SK-N-MC (cell line): Measurements from ENCODE around the gene LAMC1.

Experiments
- EZH2 ChIP-seq: fragments of 200-600 bp; sonication (generic); IDR thresholded peaks from one replicate; pipeline ENCODE4 v1.6.1; 2017; ENCODE audit warnings: antibody characterized with exemption
- FOXP2 ChIP-seq: optimal IDR thresholded peaks from 2 replicates; pipeline ENCODE3; 2011; ENCODE audit warnings: mild to moderate bottlenecking, moderate library complexity; ENCODE audit not compliant: insufficient read depth; ENCODE audit errors: extremely low read length, control extremely low read depth
- POLR2AphosphoS5 ChIP-seq: IDR thresholded peaks from 2 replicates; pipeline ENCODE4 v1.6.1; 2012; ENCODE audit warnings: mild to moderate bottlenecking, low read depth, low read length, borderline replicate concordance

DNA sequence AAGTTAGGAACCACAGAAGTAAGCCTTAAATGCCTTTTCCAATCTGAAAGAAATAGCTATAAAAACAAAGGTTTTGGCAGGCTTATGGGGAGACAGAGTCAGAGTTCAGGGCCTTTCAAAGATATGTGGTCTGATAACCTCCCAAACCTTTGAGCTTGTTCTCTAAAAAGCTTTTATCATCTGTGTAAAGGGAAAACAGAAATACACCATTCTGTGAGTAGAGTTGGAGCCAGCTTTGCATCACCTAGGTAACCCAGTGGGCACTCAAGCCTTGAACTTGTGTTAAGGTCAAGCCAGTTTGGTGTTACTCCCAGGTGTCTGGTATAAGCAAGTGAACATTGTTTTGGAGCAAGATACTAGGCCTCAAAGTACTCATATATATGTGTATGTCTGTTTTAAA lies 50.1 kb downstream of the LAMC1 start:
- no peak for TF ChIP-seq POLR2AphosphoS5
- TF ChIP-seq EZH2 = no peak
- no peak for TF ChIP-seq FOXP2
